DMS53 treated with DMSO at 0.1 percent for 48 hours (cell line): Measurements from ENCODE around the gene DNAJB5.

Experiments
- DNase-seq: peaks from one replicate; lab custom pipeline; 2025; ENCODE audit not compliant: unreplicated experiment; lab: John Stamatoyannopoulos, UW

DNAJB5 gene

DNA sequence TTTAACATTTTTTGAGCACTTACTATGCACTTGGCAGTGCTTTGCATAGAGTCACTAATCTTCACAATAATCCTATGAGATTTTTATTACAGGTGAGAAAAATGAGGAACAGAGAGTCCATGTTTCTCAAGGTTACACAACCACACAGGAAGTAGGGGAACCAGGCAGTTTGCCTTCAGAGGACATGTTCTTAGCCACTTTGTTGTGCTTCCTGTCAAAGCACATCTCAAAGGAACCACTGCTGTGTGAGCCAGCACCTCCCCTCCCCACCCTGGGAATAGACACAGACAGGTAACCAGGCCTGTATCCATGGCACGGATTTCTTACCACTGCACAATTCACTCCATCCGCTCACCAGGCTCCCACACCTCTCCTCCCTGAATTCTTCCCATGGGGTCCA lies 6.3 kb upstream of the DNAJB5 start:
- DNase-seq: no peak

GRCh38 chr9:34984049-34984448 lies 5.5 kb upstream of the DNAJB5 start:
- no peak for DNase-seq

GRCh38 chr9:34985311-34985899 lies 4.1 kb upstream of the DNAJB5 start:
- peak; percentile 29 for DNase-seq

- no peak for DNase-seq
These were observed 3.0 kb upstream of the DNAJB5 start for GRCh38 chr9:34986540-34987047.

- peak; percentile 22 for DNase-seq
These were observed 2.2 kb upstream of the DNAJB5 start for GRCh38 chr9:34987160-34987901.

- peak; percentile 25 for DNase-seq
These were observed 1.1 kb upstream of the DNAJB5 start for GRCh38 chr9:34988218-34989002.

DNA sequence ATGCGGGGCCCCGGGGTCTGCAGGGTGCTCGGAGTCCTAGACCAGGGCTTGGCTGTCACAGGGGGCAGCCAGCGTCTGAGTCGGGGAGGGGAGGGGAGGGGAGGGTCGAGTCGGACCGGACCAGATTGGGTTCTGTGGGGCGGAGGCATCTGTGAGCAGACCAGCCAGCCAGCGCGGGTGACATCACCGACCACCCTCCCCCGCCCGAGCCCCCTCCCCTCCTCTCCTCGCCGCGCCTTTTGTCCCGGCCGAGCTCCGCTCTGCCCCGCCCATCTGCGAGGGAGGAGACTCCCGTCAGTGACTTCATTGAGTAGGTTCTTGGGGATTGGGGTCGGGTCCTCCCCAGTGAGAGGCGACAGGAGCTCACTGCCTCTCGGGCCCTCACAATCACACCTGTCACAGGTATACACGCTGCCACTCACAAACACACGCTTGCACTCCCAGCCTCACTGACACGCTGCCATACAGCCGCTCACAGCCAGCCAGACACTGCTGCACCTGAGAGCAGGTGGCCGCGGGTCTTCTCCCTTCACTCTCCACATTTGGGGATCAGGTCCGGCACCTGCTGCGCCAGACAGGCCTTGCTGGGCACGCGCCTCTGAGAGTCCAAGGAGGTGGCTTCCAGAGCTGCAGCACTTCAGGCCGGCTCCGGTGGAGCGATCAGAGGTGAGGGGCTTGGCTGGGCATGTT lies 546 bp downstream of the DNAJB5 start:
- no peak for DNase-seq

GRCh38 chr9:34990908-34991606 lies 1.5 kb downstream of the DNAJB5 start:
- no peak for DNase-seq

DNA sequence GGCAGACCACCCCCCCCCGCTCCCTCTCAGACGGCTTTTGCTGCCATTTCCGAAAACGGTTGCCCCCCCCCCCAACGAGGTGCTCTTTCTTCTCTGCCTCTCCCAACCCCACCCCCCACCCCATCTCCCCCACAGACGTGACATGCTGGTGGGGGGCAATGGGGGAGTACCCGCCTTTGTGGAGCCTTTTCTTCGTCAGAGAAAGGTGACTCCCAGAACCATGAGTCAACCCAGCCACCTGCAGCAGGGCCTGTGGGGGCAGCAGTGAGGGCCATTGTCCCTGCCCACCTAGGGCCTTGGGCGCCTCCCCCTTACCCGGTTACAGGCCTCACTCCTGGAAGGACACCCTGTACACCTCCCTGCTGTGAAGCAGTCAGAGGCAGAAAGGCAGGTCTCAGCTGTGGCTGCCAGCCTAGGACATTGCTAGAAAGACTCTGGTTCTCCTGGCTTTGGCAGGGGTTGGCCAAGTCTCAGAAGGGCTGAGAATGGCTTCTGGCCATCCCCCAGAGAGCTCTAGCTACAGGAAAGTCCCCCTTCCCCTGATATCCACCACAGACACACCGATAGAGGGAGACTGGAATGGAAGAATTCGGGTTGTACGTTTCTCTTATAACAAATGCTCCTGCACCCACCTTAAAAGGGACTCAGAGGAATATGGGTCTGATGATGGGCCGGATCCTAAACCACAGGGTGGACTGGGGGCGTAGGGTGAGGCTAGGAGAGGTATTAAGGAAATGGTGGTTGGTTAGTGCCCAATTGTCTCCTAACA lies 2.2 kb downstream of the DNAJB5 start:
- DNase-seq: no peak

DNA sequence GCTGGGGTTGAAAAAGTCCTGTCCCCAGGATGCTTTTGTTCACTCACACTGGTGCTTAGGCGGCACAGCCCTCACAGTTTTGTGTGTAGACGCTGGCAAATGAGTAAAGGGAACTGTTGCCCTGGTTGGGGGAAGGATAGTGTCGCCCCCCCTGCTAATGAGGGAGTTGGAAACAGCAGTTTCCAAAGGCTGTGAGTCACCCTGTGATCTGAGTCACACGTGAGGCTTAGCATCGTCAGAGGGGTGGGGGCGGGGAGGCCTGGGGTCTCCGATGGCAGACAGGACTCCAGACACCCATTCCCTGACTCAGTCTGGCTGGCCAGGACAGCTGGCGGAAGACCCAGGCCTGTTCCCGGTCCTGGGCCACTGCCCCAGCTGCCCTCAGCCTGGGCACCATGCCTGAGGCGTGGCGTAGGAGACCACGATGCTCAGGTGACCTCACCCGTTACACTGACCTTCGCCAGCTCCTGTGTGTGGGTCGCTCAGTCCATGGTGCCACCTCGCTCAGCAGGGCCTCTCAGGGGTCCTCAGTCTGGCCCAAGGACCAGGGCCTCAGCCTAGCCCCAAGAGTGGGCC lies 2.9 kb downstream of the DNAJB5 start:
- DNase-seq: no peak

DNA sequence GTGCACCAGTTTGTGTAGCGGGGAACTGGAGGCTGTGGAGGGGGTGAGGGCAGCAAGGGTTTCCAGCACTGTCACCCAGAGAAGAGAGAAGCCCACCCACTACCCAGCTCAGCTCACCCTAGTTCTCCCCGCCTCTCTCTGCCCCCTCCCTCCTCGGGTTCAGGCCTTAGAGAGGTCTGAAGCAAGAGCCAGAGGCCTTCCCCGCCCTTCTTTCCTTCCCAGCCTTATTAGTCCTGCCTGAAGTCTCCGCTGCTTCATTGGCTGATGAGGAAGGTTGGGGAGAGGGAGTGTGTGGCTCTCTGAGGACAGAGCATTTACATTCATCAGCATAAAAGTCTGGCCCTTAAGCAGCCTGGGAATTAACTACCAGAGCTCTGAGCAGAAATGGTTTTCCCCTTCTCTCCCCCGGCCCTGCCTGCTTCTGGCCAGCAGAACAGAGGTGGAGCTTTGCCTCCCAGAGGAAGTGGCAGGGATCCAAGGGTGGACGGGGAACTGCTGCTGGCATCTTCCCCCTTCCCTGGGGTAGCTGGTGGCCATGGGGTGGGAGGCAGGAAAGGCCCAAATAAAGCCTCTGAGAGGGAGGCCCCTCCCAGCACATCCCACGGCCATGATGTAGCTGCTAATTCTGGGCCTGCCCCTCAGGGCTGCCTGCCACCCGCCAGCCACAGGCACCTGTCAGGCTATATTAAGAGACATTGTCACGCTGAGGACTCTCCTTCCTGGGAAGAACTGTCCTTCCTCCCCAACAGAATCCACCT lies 4.1 kb downstream of the DNAJB5 start:
- DNase-seq: no peak

DNA sequence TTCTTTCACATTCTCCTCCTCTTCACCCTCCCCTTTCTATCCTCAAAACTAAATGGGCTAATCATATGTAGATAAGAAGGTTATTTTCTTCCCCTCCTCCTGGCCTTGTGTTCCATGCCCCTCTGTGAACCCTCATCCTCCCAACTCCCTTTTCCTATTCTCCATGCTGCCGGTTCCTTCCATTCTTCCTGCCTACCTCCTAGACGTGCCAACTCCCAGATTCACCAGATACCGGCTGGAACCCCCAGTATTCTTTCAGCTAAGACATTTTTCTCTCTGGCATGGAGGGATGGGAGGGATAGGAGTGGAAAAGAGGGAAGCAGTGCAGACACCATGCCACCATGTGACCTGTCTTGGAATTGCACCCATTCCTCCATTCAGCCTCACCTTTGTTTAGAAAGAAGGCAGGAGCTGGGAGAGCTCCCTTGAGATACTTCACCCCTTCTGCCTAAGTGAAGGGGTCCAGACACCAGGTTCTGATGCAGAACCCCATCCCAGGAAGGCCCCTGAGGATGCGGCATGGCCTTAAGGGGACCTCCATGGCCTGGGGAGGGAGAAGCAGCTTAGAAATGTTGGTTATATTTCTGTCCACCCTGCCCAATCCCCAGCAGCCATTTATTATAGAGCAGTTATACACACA lies 4.8 kb downstream of the DNAJB5 start:
- DNase-seq: peak; percentile 17

DNA sequence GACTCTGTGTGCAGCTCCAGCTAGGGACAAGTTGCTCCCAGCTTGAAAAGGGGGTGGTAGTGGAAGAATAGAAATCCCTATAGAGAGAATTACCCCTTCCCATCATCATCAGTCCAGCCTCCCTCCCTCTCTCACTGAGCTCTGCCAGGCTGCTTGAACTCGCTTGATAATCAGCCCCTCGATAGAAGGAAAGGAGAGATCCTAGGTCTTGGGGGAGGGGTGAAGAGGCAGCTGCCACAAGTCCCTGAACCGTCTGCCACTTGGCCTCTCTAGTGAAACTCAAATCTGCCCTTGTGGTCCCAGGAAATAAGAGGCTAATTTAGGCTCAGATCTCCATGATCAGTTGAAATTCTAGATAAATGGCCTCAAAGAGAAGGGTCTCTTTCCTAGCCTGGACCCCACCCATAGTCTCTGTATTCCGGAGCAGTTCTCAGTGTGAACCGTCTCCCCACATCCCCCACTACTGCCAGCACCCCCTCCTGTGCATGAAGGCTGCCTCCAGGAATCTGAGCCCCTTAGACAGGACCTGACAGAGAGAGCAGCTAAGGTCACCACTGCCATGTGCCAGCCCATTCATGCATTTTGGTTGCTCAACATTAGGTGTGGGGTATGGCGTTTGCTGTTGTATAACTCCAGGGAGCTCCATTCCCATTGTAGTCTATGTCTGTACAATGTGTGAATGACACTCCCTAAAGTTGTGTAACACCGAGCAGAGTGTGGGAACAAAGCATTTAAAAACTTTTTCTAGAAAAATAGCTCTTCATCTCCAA lies 5.5 kb downstream of the DNAJB5 start:
- DNase-seq: no peak

DNA sequence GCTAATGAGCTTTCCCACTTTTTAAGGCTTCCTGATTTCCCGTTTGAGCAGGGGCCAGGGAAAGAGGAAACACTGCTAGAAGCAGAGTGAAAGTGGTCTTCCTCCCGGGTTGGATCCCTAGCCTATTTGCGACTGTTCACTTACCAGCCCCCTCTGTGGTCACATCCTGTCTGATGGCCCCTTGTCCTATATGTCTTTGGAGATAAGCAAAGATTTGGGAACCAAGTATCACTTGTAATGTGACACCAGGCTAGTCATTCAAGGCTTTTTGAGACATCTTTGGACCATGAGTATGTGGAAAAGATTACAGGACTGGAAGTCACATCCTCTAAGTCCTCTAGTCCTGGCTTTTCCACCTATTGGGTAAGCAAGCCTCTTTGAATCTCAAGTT lies 6.1 kb downstream of the DNAJB5 start:
- DNase-seq: no peak

GRCh38 chr9:34996181-34996904 lies 6.8 kb downstream of the DNAJB5 start:
- DNase-seq: no peak

GRCh38 chr9:34996905-34997279 lies 7.3 kb downstream of the DNAJB5 start:
- DNase-seq: no peak

GRCh38 chr9:34997379-34997781 lies 7.8 kb downstream of the DNAJB5 start:
- DNase-seq: no peak
